ENCODE results near the gene GAS2L3. TPM values are rescaled to one million over a fixed set of nuclear protein-coding genes. Genes with fewer than 3 reads are reported as not detected.
A peak's percentile ranks its signal among the peaks of the same experiment; 100 is the strongest.
"Not testable (repeated sequence)": the region's sequence is repeated elsewhere in the genome, so short reads cannot be mapped to it uniquely, and the experiment has no call there.

The GAS2L3 gene
- total and polyA plus RNA-seq, 2 donors, result 2.0 to 60.9 TPM

- WGBS, result 92% methylated on average over 21 of the region's 21 CpGs
- not testable (repeated sequence) for H3K36me3 ChIP-seq (ENCODE audit: insufficient read depth); H3K4me3 ChIP-seq (ENCODE audit: low read depth, low read length); H3K4me1 ChIP-seq (ENCODE audit: insufficient read depth); DNase-seq (ENCODE audit: extremely low spot score); H3K27ac ChIP-seq (ENCODE audit: low read depth)
Observed at GRCh38 chr12:100559261-100559660, 14.2 kb upstream of the GAS2L3 start.

- H3K4me3 ChIP-seq (ENCODE audit: low read depth, low read length), result no peak overlapping the region
- no peaks in the 10 kb centered on the region for H3K36me3 ChIP-seq (ENCODE audit: insufficient read depth)
- 47% methylated on average over 2 of the region's 2 CpGs for WGBS
- no peak for DNase-seq (ENCODE audit: extremely low spot score)
- no peak overlapping the region for H3K27ac ChIP-seq (ENCODE audit: low read depth)
- H3K4me1 ChIP-seq (ENCODE audit: insufficient read depth), result no peaks in the 10 kb centered on the region
Observed at GRCh38 chr12:100564090-100564489, 9.4 kb upstream of the GAS2L3 start.

- no peaks in the 10 kb centered on the region for H3K4me1 ChIP-seq (ENCODE audit: insufficient read depth)
- WGBS, result 76% methylated on average over 6 of the region's 6 CpGs
- no peak overlapping the region for H3K4me3 ChIP-seq (ENCODE audit: low read depth, low read length)
- DNase-seq (ENCODE audit: extremely low spot score), result no peak
- no peaks in the 10 kb centered on the region for H3K36me3 ChIP-seq (ENCODE audit: insufficient read depth)
- no peak overlapping the region for H3K27ac ChIP-seq (ENCODE audit: low read depth)
Observed at GRCh38 chr12:100564905-100565467, 8.5 kb upstream of the GAS2L3 start.

GRCh38 chr12:100565987-100566545 is 7.4 kb upstream of the GAS2L3 start:
- no peak overlapping the region for H3K27ac ChIP-seq (ENCODE audit: low read depth)
- no peak overlapping the region for H3K4me3 ChIP-seq (ENCODE audit: low read depth, low read length)
- no peaks in the 10 kb centered on the region for H3K36me3 ChIP-seq (ENCODE audit: insufficient read depth)
- DNase-seq (ENCODE audit: extremely low spot score), result no peak
- no peaks in the 10 kb centered on the region for H3K4me1 ChIP-seq (ENCODE audit: insufficient read depth)
- WGBS, result 45% methylated on average over 3 of the region's 3 CpGs

GRCh38 chr12:100566887-100567637 is 6.4 kb upstream of the GAS2L3 start:
- DNase-seq (ENCODE audit: extremely low spot score), result no peak
- Histone ChIP-seq H3K27ac (ENCODE audit: low read depth) (no peak overlapping the region), H3K36me3 (ENCODE audit: insufficient read depth) (no peaks in the 10 kb centered on the region), H3K4me3 (ENCODE audit: low read depth, low read length) (no peak overlapping the region), H3K4me1 (ENCODE audit: insufficient read depth) (no peaks in the 10 kb centered on the region)
- WGBS, result 49% methylated on average over 3 of the region's 3 CpGs

- no peak overlapping the region for H3K4me3 ChIP-seq (ENCODE audit: low read depth, low read length)
- no peaks in the 10 kb centered on the region for H3K4me1 ChIP-seq (ENCODE audit: insufficient read depth)
- no peak for DNase-seq (ENCODE audit: extremely low spot score)
- H3K27ac ChIP-seq (ENCODE audit: low read depth), result no peak overlapping the region
- no peaks in the 10 kb centered on the region for H3K36me3 ChIP-seq (ENCODE audit: insufficient read depth)
Observed at GRCh38 chr12:100567945-100568344, 5.5 kb upstream of the GAS2L3 start.

GRCh38 chr12:100572184-100572583 is 1.3 kb upstream of the GAS2L3 start:
- H3K36me3 ChIP-seq (ENCODE audit: insufficient read depth), result no peaks in the 10 kb centered on the region
- no peaks in the 10 kb centered on the region for H3K4me1 ChIP-seq (ENCODE audit: insufficient read depth)
- DNase-seq (ENCODE audit: extremely low spot score), result no peak
- no peak overlapping the region for H3K27ac ChIP-seq (ENCODE audit: low read depth)
- WGBS, result 94% methylated on average over 3 of the region's 3 CpGs
- H3K4me3 ChIP-seq (ENCODE audit: low read depth, low read length), result no peak overlapping the region

- Histone ChIP-seq H3K4me1 (ENCODE audit: insufficient read depth) (no peaks in the 10 kb centered on the region), H3K36me3 (ENCODE audit: insufficient read depth) (no peaks in the 10 kb centered on the region), H3K27ac (ENCODE audit: low read depth) (no peak overlapping the region), H3K4me3 (ENCODE audit: low read depth, low read length) (peak overlapping the region; percentile 56)
- WGBS, result 14% methylated on average over 15 of the region's 15 CpGs
- DNase-seq (ENCODE audit: extremely low spot score), result no peak
Observed at GRCh38 chr12:100574187-100575074, 947 bp downstream of the GAS2L3 start.

GRCh38 chr12:100576331-100577036 is 3.0 kb downstream of the GAS2L3 start:
- no peak for DNase-seq (ENCODE audit: extremely low spot score)
- 63% methylated on average over 3 of the region's 3 CpGs for WGBS
- peaks cover 1% of the 10 kb centered on the region for H3K4me1 ChIP-seq (ENCODE audit: insufficient read depth)

GRCh38 chr12:100578923-100579322 is 5.4 kb downstream of the GAS2L3 start:
- WGBS, result 94% methylated on average over 5 of the region's 5 CpGs
- Histone ChIP-seq H3K4me3 (ENCODE audit: low read depth, low read length) (no peak overlapping the region), H3K27ac (ENCODE audit: low read depth) (no peak overlapping the region), H3K4me1 (ENCODE audit: insufficient read depth) (peaks cover 1% of the 10 kb centered on the region), H3K36me3 (ENCODE audit: insufficient read depth) (no peaks in the 10 kb centered on the region)
- no peak for DNase-seq (ENCODE audit: extremely low spot score)

More at GRCh38 chr12:100576331-100577036, 3.0 kb downstream of the GAS2L3 start:
- no peak overlapping the region for H3K4me3 ChIP-seq (ENCODE audit: low read depth, low read length)
- H3K36me3 ChIP-seq (ENCODE audit: insufficient read depth), result no peaks in the 10 kb centered on the region
- no peak overlapping the region for H3K27ac ChIP-seq (ENCODE audit: low read depth)

- no peaks in the 10 kb centered on the region for H3K36me3 ChIP-seq (ENCODE audit: insufficient read depth)
- no peak for DNase-seq (ENCODE audit: extremely low spot score)
- 49% methylated on average over 2 of the region's 2 CpGs for WGBS
- peaks cover 1% of the 10 kb centered on the region for H3K4me1 ChIP-seq (ENCODE audit: insufficient read depth)
- H3K27ac ChIP-seq (ENCODE audit: low read depth), result no peak overlapping the region
- H3K4me3 ChIP-seq (ENCODE audit: low read depth, low read length), result no peak overlapping the region
Observed at GRCh38 chr12:100579844-100580243, 6.4 kb downstream of the GAS2L3 start.

- 84% methylated on average over 3 of the region's 3 CpGs for WGBS
- Histone ChIP-seq H3K4me1 (ENCODE audit: insufficient read depth) (peaks cover 1% of the 10 kb centered on the region), H3K4me3 (ENCODE audit: low read depth, low read length) (no peak overlapping the region), H3K27ac (ENCODE audit: low read depth) (no peak overlapping the region), H3K36me3 (ENCODE audit: insufficient read depth) (no peaks in the 10 kb centered on the region)
- DNase-seq (ENCODE audit: extremely low spot score), result no peak
Observed at GRCh38 chr12:100584256-100584655, 10.8 kb downstream of the GAS2L3 start.

GRCh38 chr12:100591979-100592378 is 18.5 kb downstream of the GAS2L3 start:
- Histone ChIP-seq H3K4me3 (ENCODE audit: low read depth, low read length) (no peak overlapping the region), H3K4me1 (ENCODE audit: insufficient read depth) (no peaks in the 10 kb centered on the region), H3K27ac (ENCODE audit: low read depth) (no peak overlapping the region), H3K36me3 (ENCODE audit: insufficient read depth) (no peaks in the 10 kb centered on the region)
- WGBS, result 92% methylated on average over 4 of the region's 4 CpGs
- no peak for DNase-seq (ENCODE audit: extremely low spot score)
